Fibroblast of villous mesenchyme (primary cell): ENCODE data around the gene LIF. TPM values are rescaled to one million over a fixed set of nuclear protein-coding genes. Genes with fewer than 3 reads are reported as not detected.
"Not testable (repeated sequence)": the region's sequence is repeated elsewhere in the genome, so short reads cannot be mapped to it uniquely, and the experiment has no call there.

Experiments used
- DNase-seq: peaks from one replicate; pipeline ENCODE4 v3.0.0-alpha.2; 2010; ENCODE audit warnings: low read depth
- H3K4me3 ChIP-seq: 2 replicates; pipeline ENCODE4 v1.5.1; 2011; ENCODE audit warnings: low read depth, mild to moderate bottlenecking, low read length
- total RNA-seq: library from RNA; depleted of rRNA; stranded (reverse); fragments of >200 nt; gene quantifications from 2 replicates; pipeline ENCODE4 v1.2.3, GENCODE V29; 2012
- TF ChIP-seq, protein P1 (sequence below): IDR thresholded peaks from 2 replicates; pipeline ENCODE4 v1.5.1; 2012; ENCODE audit warnings: low read depth, mild to moderate bottlenecking, low read length; ENCODE audit not compliant: insufficient read depth

Gene LIF
- total RNA-seq, 1 donor, result 7.8 TPM

DNA sequence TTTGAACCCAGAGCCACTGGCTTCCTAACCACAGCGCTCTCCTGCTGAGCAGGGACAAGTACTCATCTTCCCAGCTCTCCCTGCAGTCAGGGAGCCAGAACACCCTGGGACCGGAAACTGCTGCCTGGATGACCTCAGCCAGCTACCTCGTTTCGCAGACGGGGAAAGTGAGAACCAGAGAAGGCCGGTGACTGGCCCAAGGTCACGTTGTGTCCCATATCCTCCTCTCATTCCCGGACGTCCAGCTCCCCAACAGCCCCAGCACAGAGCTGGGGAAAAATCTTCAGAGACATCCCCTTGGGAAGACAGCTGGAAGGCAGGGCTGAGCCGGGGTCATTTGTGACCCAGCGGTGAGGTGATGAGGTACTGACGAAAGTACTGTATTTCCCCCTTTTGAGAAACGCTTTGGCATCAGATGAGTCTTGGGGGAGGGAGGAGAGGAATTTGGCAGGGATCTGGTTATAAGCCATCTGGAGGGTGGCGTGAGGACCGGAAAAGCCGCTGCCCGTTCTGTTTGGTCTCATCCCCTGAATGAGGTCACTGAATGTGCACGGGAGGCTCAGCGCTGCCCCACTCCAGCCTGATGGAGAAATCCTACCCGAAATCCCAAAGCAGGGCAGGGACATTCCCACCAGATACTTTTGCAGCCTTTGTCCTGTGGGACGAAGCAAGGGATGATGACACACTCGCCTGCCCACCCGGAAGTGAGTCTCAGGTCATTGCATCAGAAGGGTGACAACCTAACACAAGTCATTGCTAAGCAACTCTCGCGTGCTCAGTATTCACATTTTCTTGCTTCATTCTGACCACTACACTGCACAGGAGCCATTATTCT lies 41.1 kb downstream of the LIF start:
- no peak overlapping the region for H3K4me3 ChIP-seq
- TF ChIP-seq, protein P1, sequence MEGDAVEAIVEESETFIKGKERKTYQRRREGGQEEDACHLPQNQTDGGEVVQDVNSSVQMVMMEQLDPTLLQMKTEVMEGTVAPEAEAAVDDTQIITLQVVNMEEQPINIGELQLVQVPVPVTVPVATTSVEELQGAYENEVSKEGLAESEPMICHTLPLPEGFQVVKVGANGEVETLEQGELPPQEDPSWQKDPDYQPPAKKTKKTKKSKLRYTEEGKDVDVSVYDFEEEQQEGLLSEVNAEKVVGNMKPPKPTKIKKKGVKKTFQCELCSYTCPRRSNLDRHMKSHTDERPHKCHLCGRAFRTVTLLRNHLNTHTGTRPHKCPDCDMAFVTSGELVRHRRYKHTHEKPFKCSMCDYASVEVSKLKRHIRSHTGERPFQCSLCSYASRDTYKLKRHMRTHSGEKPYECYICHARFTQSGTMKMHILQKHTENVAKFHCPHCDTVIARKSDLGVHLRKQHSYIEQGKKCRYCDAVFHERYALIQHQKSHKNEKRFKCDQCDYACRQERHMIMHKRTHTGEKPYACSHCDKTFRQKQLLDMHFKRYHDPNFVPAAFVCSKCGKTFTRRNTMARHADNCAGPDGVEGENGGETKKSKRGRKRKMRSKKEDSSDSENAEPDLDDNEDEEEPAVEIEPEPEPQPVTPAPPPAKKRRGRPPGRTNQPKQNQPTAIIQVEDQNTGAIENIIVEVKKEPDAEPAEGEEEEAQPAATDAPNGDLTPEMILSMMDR, result no peak
- DNase-seq, result peak; percentile 97

GRCh38 chr22:30204742-30205111 lies 41.8 kb downstream of the LIF start:
- no peak overlapping the region for H3K4me3 ChIP-seq
- peak; percentile 85 for DNase-seq
- TF ChIP-seq, protein P1, result no peak

- TF ChIP-seq, protein P1, result no peak
- H3K4me3 ChIP-seq, result no peak overlapping the region
These were observed 42.4 kb downstream of the LIF start for GRCh38 chr22:30204015-30204741.

DNA sequence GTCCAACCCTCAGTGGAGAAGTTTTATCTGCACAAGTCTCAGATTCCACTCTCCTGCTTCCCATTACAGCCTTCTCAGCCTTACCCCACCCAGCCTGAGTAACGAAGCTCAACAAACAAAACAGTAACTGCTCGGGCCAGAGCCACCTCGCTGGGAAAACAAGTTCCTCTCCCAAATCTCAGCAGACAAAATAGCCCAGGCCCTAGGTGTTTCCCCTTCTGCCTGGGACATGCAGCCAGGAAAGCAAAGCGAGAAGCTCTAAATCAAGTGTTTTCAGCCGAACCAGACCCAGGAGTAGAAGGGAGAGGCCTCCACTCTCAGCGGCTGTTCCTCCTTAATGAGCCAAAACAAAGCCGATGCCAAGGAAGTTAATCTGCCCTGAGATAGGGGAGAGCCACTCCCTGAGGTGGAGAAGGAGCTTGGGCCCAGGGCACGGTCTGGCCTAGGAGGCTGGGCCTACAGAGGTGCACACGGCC lies 44.0 kb downstream of the LIF start:
- TF ChIP-seq, protein P1, result no peak
- H3K4me3 ChIP-seq, result no peak overlapping the region
- peak; percentile 84 for DNase-seq

More at GRCh38 chr22:30204015-30204741, 42.4 kb downstream of the LIF start:
- no peak for DNase-seq

GRCh38 chr22:30201945-30202344 lies 44.6 kb downstream of the LIF start:
- DNase-seq, result peak; percentile 56
- no peak overlapping the region for H3K4me3 ChIP-seq
- TF ChIP-seq, protein P1, result no peak

DNA sequence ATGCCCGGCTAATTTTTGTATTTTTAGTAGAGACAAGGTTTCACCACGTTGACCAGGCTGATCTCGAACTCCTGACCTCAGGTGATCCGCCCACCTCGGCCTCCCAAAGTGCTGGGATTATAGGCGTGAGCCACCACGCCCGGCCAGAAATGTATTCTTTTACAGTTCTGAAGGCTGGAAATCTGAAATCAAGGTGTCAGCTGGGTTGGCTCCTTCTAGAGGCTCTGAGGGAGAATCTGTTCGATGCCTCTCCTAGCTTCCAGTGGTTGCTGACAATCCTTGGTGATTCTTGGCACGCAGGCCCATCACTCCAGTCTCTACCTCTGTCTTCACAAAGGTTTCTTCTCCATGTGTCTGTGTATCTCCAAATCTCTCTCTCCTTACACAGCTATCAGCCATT lies 45.7 kb downstream of the LIF start:
- DNase-seq, H3K4me3 ChIP-seq: not testable (repeated sequence)

GRCh38 chr22:30198921-30199320 lies 47.6 kb downstream of the LIF start:
- H3K4me3 ChIP-seq, result no peak overlapping the region
- no peak for DNase-seq
- TF ChIP-seq, protein P1, result no peak
